Activated T-cell treated with anti-CD3 and anti-CD28 coated beads, Interleukin-2, amount 50 U/mL, for 1 hour (primary cell): ENCODE measurements around the gene HSPBP1.

Experiments used
- DNase-seq: peaks from one replicate; pipeline ENCODE4 v3.0.0-alpha.2; 2020

HSPBP1 gene

GRCh38 chr19:55252760-55253663 lies 26.9 kb downstream of the HSPBP1 start:
- no peak for DNase-seq

- DNase-seq: peak; percentile 56
These were observed 28.4 kb downstream of the HSPBP1 start for GRCh38 chr19:55251341-55252081.

- no peak for DNase-seq
These were observed 29.5 kb downstream of the HSPBP1 start for GRCh38 chr19:55250262-55251036.

- DNase-seq: no peak
These were observed 30.1 kb downstream of the HSPBP1 start for GRCh38 chr19:55249841-55250240.

GRCh38 chr19:55248704-55249103 lies 31.2 kb downstream of the HSPBP1 start:
- DNase-seq: no peak

GRCh38 chr19:55248166-55248675 lies 31.7 kb downstream of the HSPBP1 start:
- no peak for DNase-seq

- DNase-seq: no peak
These were observed 32.2 kb downstream of the HSPBP1 start for GRCh38 chr19:55247621-55248099.

GRCh38 chr19:55246462-55247451 lies 33.2 kb downstream of the HSPBP1 start:
- no peak for DNase-seq

- no peak for DNase-seq
These were observed 34.5 kb downstream of the HSPBP1 start for GRCh38 chr19:55245236-55245904.

- DNase-seq: no peak
These were observed 35.8 kb downstream of the HSPBP1 start for GRCh38 chr19:55244004-55244680.

GRCh38 chr19:55242517-55242916 lies 37.4 kb downstream of the HSPBP1 start:
- DNase-seq: no peak

- DNase-seq: no peak
These were observed 37.9 kb downstream of the HSPBP1 start for GRCh38 chr19:55241935-55242464.

GRCh38 chr19:55241143-55241934 lies 38.6 kb downstream of the HSPBP1 start:
- DNase-seq: no peak

GRCh38 chr19:55240713-55241020 lies 39.2 kb downstream of the HSPBP1 start:
- DNase-seq: no peak

GRCh38 chr19:55239004-55239403 lies 40.9 kb downstream of the HSPBP1 start:
- DNase-seq: no peak

GRCh38 chr19:55238030-55238429 lies 41.9 kb downstream of the HSPBP1 start:
- no peak for DNase-seq

- DNase-seq: no peak
These were observed 46.9 kb downstream of the HSPBP1 start for GRCh38 chr19:55232986-55233385.

- no peak for DNase-seq
These were observed 47.7 kb downstream of the HSPBP1 start for GRCh38 chr19:55232286-55232602.
